ENCODE measurements around the gene GFRA4. TPM values are rescaled to one million over a fixed set of nuclear protein-coding genes. Genes with fewer than 3 reads are reported as not detected.
A peak's percentile ranks its signal among the peaks of the same experiment; 100 is the strongest.

The GFRA4 gene
- total RNA-seq, 1 experiment from 2014 or later = not detected

GRCh38 chr20:3673221-3674070 lies 10.2 kb upstream of the GFRA4 start:
- Mint-ChIP-seq H3K4me1 (peaks cover 22% of the 10 kb centered on the region), H3K36me3 (no peaks in the 10 kb centered on the region), H3K27me3 (ENCODE audit: low read depth) (peaks cover 40% of the 10 kb centered on the region), H3K9me3 (no peaks in the 10 kb centered on the region), H3K4me3 (peak overlapping the region; percentile 60), H3K27ac (no peak overlapping the region)
- DNase-seq (ENCODE audit: low spot score) (no peak), ATAC-seq (no peak)
- TF ChIP-seq FOXP1 (CRISPR knock-in tag; IDR thresholded peaks at IDR 0.05; ENCODE audit: borderline replicate concordance) (no peak), GABPB1 (CRISPR knock-in tag; IDR thresholded peaks at IDR 0.05) (no peak), OVOL2 (CRISPR knock-in tag; IDR thresholded peaks at IDR 0.05; ENCODE audit: borderline replicate concordance) (no peak), ZNF232 (CRISPR knock-in tag; IDR thresholded peaks at IDR 0.05) (no peak)
- ChIA-PET POLR2A (no interaction called here), CTCF (interaction anchor here (0.5 to 6.4 kb wide), 10 partner anchors 23 to 533 kb away, joined by 3 to 56 read pairs (median 4); partner anchors contain the start of genes HSPA12B, SIGLEC1 and SPEF1)

GRCh38 chr20:3672547-3673171 lies 9.5 kb upstream of the GFRA4 start:
- Mint-ChIP-seq H3K9me3 (no peaks in the 10 kb centered on the region), H3K4me3 (peak overlapping the region; percentile 60), H3K4me1 (peaks cover 22% of the 10 kb centered on the region), H3K27ac (no peak overlapping the region), H3K27me3 (ENCODE audit: low read depth) (peaks cover 40% of the 10 kb centered on the region), H3K36me3 (no peaks in the 10 kb centered on the region)
- ChIA-PET POLR2A (no interaction called here), CTCF (interaction anchor here (0.7 to 6.4 kb wide), 10 partner anchors 10 to 109 kb away, joined by 3 to 56 read pairs (median 10); partner anchors contain the start of genes ADISSP, GFRA4 and SIGLEC1)
- peak; percentile 85 for TF ChIP-seq HMGXB4 (CRISPR knock-in tag; IDR thresholded peaks at IDR 0.05)
- 0 out of 2 replicates have a peak, but pooled peaks have one; percentile 13 for TF ChIP-seq SP1 (CRISPR knock-in tag; conservative IDR thresholded peaks at IDR 0.05)
- no peak for TF ChIP-seq ZBTB43 (CRISPR knock-in tag; IDR thresholded peaks at IDR 0.05)
- DNase-seq (ENCODE audit: low spot score) (peak; percentile 55), ATAC-seq (peak; percentile 36)

- DNase-seq (ENCODE audit: low spot score) (no peak), ATAC-seq (peak; percentile 2)
- Mint-ChIP-seq H3K27me3 (ENCODE audit: low read depth) (peaks cover 40% of the 10 kb centered on the region), H3K4me3 (peak overlapping the region; percentile 60), H3K36me3 (no peaks in the 10 kb centered on the region), H3K4me1 (peaks cover 26% of the 10 kb centered on the region), H3K27ac (no peak overlapping the region), H3K9me3 (no peaks in the 10 kb centered on the region)
- TF ChIP-seq ZNF416 (CRISPR knock-in tag; IDR thresholded peaks at IDR 0.05) = no peak
- 0 out of 2 replicates have a peak, but pooled peaks have one; percentile 66 for TF ChIP-seq TP53 (CRISPR knock-in tag; IDR thresholded peaks at IDR 0.05)
- peak; percentile 28; the same call in 1 of the 2 replicates for TF ChIP-seq FOXP1 (CRISPR knock-in tag; IDR thresholded peaks at IDR 0.05; ENCODE audit: borderline replicate concordance)
- ChIA-PET POLR2A (no interaction called here), CTCF (interaction anchor here (0.6 to 6.4 kb wide), 10 partner anchors 9 to 109 kb away, joined by 3 to 56 read pairs (median 8); partner anchors contain the start of genes ADAM33, ADISSP, GFRA4 and SIGLEC1)
Observed at GRCh38 chr20:3671986-3672546, 8.9 kb upstream of the GFRA4 start.

- Mint-ChIP-seq H3K9me3 (no peaks in the 10 kb centered on the region), H3K27me3 (ENCODE audit: low read depth) (peaks cover 38% of the 10 kb centered on the region), H3K27ac (no peak overlapping the region), H3K4me1 (peaks cover 31% of the 10 kb centered on the region), H3K36me3 (no peaks in the 10 kb centered on the region), H3K4me3 (0 out of 2 replicates have a peak overlapping the region, but pooled peaks have one; percentile 27)
- CTCF ChIA-PET = interaction anchor here (0.7 to 6.4 kb wide), 18 partner anchors 11 to 110 kb away, joined by 3 to 56 read pairs (median 4); partner anchors contain the start of genes ADAM33, ADISSP, HSPA12B and SIGLEC1
- POLR2A ChIA-PET = no interaction called here
- DNase-seq (ENCODE audit: low spot score) = no peak
- no peak for TF ChIP-seq ZNF671 (CRISPR knock-in tag; IDR thresholded peaks at IDR 0.05)
- no peak for TF ChIP-seq SOX15 (CRISPR knock-in tag; IDR thresholded peaks at IDR 0.05)
- no peak for TF ChIP-seq ZNF396 (CRISPR knock-in tag; IDR thresholded peaks at IDR 0.05; ENCODE audit: borderline replicate concordance)
- no peak for TF ChIP-seq ZNF263 (CRISPR knock-in tag; IDR thresholded peaks at IDR 0.05; ENCODE audit: low read depth)
- no peak for TF ChIP-seq NR1H2 (CRISPR knock-in tag; IDR thresholded peaks at IDR 0.05)
- TF ChIP-seq HMGA2 (CRISPR knock-in tag; IDR thresholded peaks at IDR 0.05) = no peak
- TF ChIP-seq ESRRA (CRISPR knock-in tag; IDR thresholded peaks at IDR 0.05; ENCODE audit: borderline replicate concordance) = no peak
- no peak for ATAC-seq
Observed at GRCh38 chr20:3670945-3671344, 7.7 kb upstream of the GFRA4 start.

All from WTC11 (cell line).